GM23338 (cell line): ENCODE data around the gene U2SURP. TPM values are rescaled to one million over a fixed set of nuclear protein-coding genes. Genes with fewer than 3 reads are reported as not detected.

Experiments
- ATAC-seq: fragments of 200-7000 bp; cut with Tn5 transposase; 3 replicates; pipeline ENCODE4 v1.9.1; 2020
- DNase-seq: peaks from one replicate; pipeline ENCODE4 v3.0.0-alpha.2; 2015; ENCODE audit warnings: low spot score
- H2AFZ ChIP-seq: fragments of 200-600 bp; sonication (generic); 2 replicates; pipeline ENCODE4 v1.8.0; 2016; ENCODE audit warnings: antibody characterized with exemption, mild to moderate bottlenecking, moderate library complexity
- H3F3A ChIP-seq: fragments of 200-600 bp; sonication (generic); replicated peaks from 2 replicates; pipeline ENCODE4 v1.8.0; 2017; ENCODE audit warnings: antibody characterized with exemption, mixed run types, low read depth
- H3K27ac ChIP-seq: fragments of 200-600 bp; sonication (generic); 2 replicates; pipeline ENCODE4 v1.6.1; 2016; ENCODE audit warnings: low read depth
- H3K27me3 ChIP-seq: fragments of 200-600 bp; sonication (generic); 2 replicates; pipeline ENCODE4 v1.8.0; 2016; ENCODE audit warnings: mild to moderate bottlenecking, mixed run types, moderate library complexity; ENCODE audit not compliant: insufficient read depth
- H3K36me3 ChIP-seq: fragments of 200-600 bp; sonication (generic); 2 replicates; pipeline ENCODE4 v1.8.0; 2016; ENCODE audit warnings: mild to moderate bottlenecking; ENCODE audit not compliant: insufficient read depth
- H3K4me1 ChIP-seq: fragments of 200-600 bp; sonication (generic); 2 replicates; pipeline ENCODE4 v1.8.0; 2016; ENCODE audit warnings: mild to moderate bottlenecking, moderate library complexity; ENCODE audit not compliant: insufficient read depth
- H3K4me2 ChIP-seq: fragments of 200-600 bp; sonication (generic); 2 replicates; pipeline ENCODE4 v1.7.1; 2017; ENCODE audit warnings: mixed run types
- H3K4me3 ChIP-seq: fragments of 200-600 bp; sonication (generic); 2 replicates; pipeline ENCODE4 v1.6.1; 2016; ENCODE audit warnings: mixed run types
- H3K79me2 ChIP-seq: fragments of 200-600 bp; sonication (generic); replicated peaks from 2 replicates; pipeline ENCODE4 v1.8.0; 2017; ENCODE audit warnings: mild to moderate bottlenecking; ENCODE audit not compliant: insufficient read depth
- H3K9me2 ChIP-seq: fragments of 200-600 bp; sonication (generic); 2 replicates; pipeline ENCODE4 v1.8.0; 2017; ENCODE audit not compliant: insufficient read depth
- H4K20me1 ChIP-seq: fragments of 200-600 bp; sonication (generic); replicated peaks from 2 replicates; pipeline ENCODE4 v1.8.0; 2017; ENCODE audit warnings: mild to moderate bottlenecking; ENCODE audit not compliant: insufficient read depth
- H3K27ac Mint-ChIP-seq: 2 replicates; pipeline ENCODE4 v1.8.0; 2020; ENCODE audit warnings: inconsistent platforms, mild to moderate bottlenecking, moderate library complexity, mixed read lengths
- H3K27me3 Mint-ChIP-seq: 3 replicates; pipeline ENCODE4 v1.8.0; 2022; ENCODE audit warnings: low read depth, mild to moderate bottlenecking, moderate library complexity, mixed read lengths, inconsistent platforms; ENCODE audit not compliant: insufficient read depth, poor library complexity
- H3K36me3 Mint-ChIP-seq: 3 replicates; pipeline ENCODE4 v1.8.0; 2021; ENCODE audit warnings: low read depth, mild to moderate bottlenecking, inconsistent platforms, moderate library complexity, mixed read lengths
- H3K4me1 Mint-ChIP-seq: 3 replicates; pipeline ENCODE4 v1.8.0; 2020; ENCODE audit warnings: mild to moderate bottlenecking, inconsistent platforms, mixed read lengths
- H3K4me3 Mint-ChIP-seq: 3 replicates; pipeline ENCODE4 v1.8.0; 2021; ENCODE audit warnings: moderate library complexity, mild to moderate bottlenecking, inconsistent platforms, mixed read lengths
- H3K9me3 Mint-ChIP-seq: 3 replicates; pipeline ENCODE4 v1.8.0; 2020; ENCODE audit warnings: moderate library complexity, mild to moderate bottlenecking, inconsistent platforms, mixed read lengths
- CREB1 ChIP-seq: fragments of 250-450 bp; sonication (Bioruptor Pico); IDR thresholded peaks from 2 replicates; pipeline ENCODE4 v1.5.0; 2020; ENCODE audit warnings: low read depth, mild to moderate bottlenecking, moderate library complexity
- CTCF ChIP-seq, 2 experiments: fragments of 200-600 bp in 1 of 2; sonication (generic) in 1 of 2; conservative IDR thresholded peaks; 2 replicates each; pipeline versions ENCODE4 v1.5.1 to v1.6.1; 2016 to 2017; ENCODE audit warnings: antibody characterized with exemption in 2 of 2, low read depth in 2 of 2, mild to moderate bottlenecking in 2 of 2, moderate library complexity in 1 of 2
- EZH2 ChIP-seq: fragments of 200-600 bp; sonication (generic); IDR thresholded peaks from one replicate; pipeline ENCODE4 v1.8.0; 2017; ENCODE audit warnings: antibody characterized with exemption, mild to moderate bottlenecking, low read depth; ENCODE audit not compliant: unreplicated experiment
- NANOG ChIP-seq: IDR thresholded peaks from 2 replicates; pipeline ENCODE4 v1.6.1; 2016; ENCODE audit warnings: antibody characterized with exemption, borderline replicate concordance
- POLR2AphosphoS5 ChIP-seq: IDR thresholded peaks from 2 replicates; pipeline ENCODE4 v1.6.1; 2016; ENCODE audit warnings: antibody characterized with exemption, low read depth
- STAT1 ChIP-seq: IDR thresholded peaks from one replicate; pipeline ENCODE4 v1.6.1; 2016; ENCODE audit warnings: antibody characterized with exemption; ENCODE audit not compliant: unreplicated experiment
- ZNF114 ChIP-seq: fragments of 250-450 bp; sonication (Bioruptor Pico); IDR thresholded peaks from 2 replicates; pipeline ENCODE4 v1.5.0; 2020; ENCODE audit warnings: mild to moderate bottlenecking, moderate library complexity
- ZNF331 ChIP-seq: fragments of 250-450 bp; sonication (Bioruptor Pico); IDR thresholded peaks from 2 replicates; pipeline ENCODE4 v1.5.0; 2020; ENCODE audit warnings: low read depth, mild to moderate bottlenecking, moderate library complexity
- ZNF462 ChIP-seq: fragments of 250-450 bp; sonication (Bioruptor Pico); IDR thresholded peaks from 2 replicates; pipeline ENCODE4 v1.5.0; 2020; ENCODE audit warnings: mild to moderate bottlenecking, moderate library complexity
- polyA plus RNA-seq: library from polyadenylated mRNA; unstranded; fragments of >200 nt; fragmentation: Nextera tagmentation; extraction: Ambion mirVana; gene quantifications from 2 replicates; pipeline ENCODE4 v1.2.1, GENCODE V29; 2016
- total RNA-seq: library from RNA; depleted of rRNA; stranded (reverse); fragments of >200 nt; shearing (Covaris generic); gene quantifications from 2 replicates; pipeline ENCODE4 v1.2.3, GENCODE V29; 2014

U2SURP gene
- total and polyA plus RNA-seq, 2 experiments from 2014 or later, result 116 to 372 TPM

- TF ChIP-seq ZNF331 (CRISPR knock-in tag), result no peak
- TF ChIP-seq STAT1, result no peak
- no peak for TF ChIP-seq POLR2AphosphoS5
Observed at GRCh38 chr3:143078883-143079282, 77.5 kb downstream of the U2SURP start (continued).

- no peak for DNase-seq
- no peak overlapping the region for H3K27ac Mint-ChIP-seq
- Histone ChIP-seq H3K27ac (no peak overlapping the region), H3K27me3 (no peaks in the 10 kb centered on the region), H3K79me2 (no peaks in the 10 kb centered on the region), H4K20me1 (no peaks in the 10 kb centered on the region), H3K4me1 (no peaks in the 10 kb centered on the region), H2AFZ (0 out of 2 replicates have a peak overlapping the region, but pooled peaks have one; percentile 50), H3K4me3 (no peak overlapping the region), H3F3A (no peaks in the 10 kb centered on the region), H3K9me2 (no peaks in the 10 kb centered on the region), H3K4me2 (no peak overlapping the region), H3K36me3 (no peaks in the 10 kb centered on the region)
- ATAC-seq, result no peak
- H3K4me1 Mint-ChIP-seq, result peaks cover 6% of the 10 kb centered on the region; the same call in 2 of the 3 replicates
- TF ChIP-seq STAT1 (no peak), ZNF462 (CRISPR knock-in tag) (no peak), CREB1 (CRISPR knock-in tag) (no peak), CTCF (conservative IDR thresholded peaks at IDR 0.05; ENCODE audit: low read depth in 2 of 2) (no peak), NANOG (no peak), ZNF114 (CRISPR knock-in tag) (no peak), EZH2 (no peak)
- peaks cover 17% of the 10 kb centered on the region for H3K9me3 Mint-ChIP-seq
- no peak overlapping the region for H3K4me3 Mint-ChIP-seq
- H3K36me3 Mint-ChIP-seq, result peaks cover 11% of the 10 kb centered on the region
- H3K27me3 Mint-ChIP-seq, result no peaks in the 10 kb centered on the region
Observed at GRCh38 chr3:143080196-143080595, 78.8 kb downstream of the U2SURP start.
